Glutamatergic neuron (in vitro differentiated cells): Measurements from ENCODE around the gene ABCG1. TPM values are rescaled to one million over a fixed set of nuclear protein-coding genes. Genes with fewer than 3 reads are reported as not detected.

ENCODE experiments used
- DNase-seq: peaks from one replicate; pipeline ENCODE4 v3.0.0; 2022
- H3K27ac Mint-ChIP-seq: one replicate; pipeline ENCODE4 v1.8.0; 2020; ENCODE audit warnings: mild to moderate bottlenecking, mixed read lengths, inconsistent platforms; ENCODE audit not compliant: unreplicated experiment
- H3K27me3 Mint-ChIP-seq: one replicate; pipeline ENCODE4 v1.8.0; 2020; ENCODE audit warnings: mild to moderate bottlenecking, moderate library complexity, mixed read lengths, inconsistent platforms; ENCODE audit not compliant: unreplicated experiment
- H3K36me3 Mint-ChIP-seq: one replicate; pipeline ENCODE4 v1.8.0; 2020; ENCODE audit warnings: mild to moderate bottlenecking, mixed read lengths, inconsistent platforms; ENCODE audit not compliant: unreplicated experiment
- H3K4me1 Mint-ChIP-seq: one replicate; pipeline ENCODE4 v1.8.0; 2020; ENCODE audit warnings: mild to moderate bottlenecking, low read depth, mixed read lengths, inconsistent platforms; ENCODE audit not compliant: unreplicated experiment
- H3K4me3 Mint-ChIP-seq: one replicate; pipeline ENCODE4 v1.8.0; 2020; ENCODE audit warnings: mild to moderate bottlenecking, mixed read lengths, inconsistent platforms; ENCODE audit not compliant: unreplicated experiment
- H3K9me3 Mint-ChIP-seq: one replicate; pipeline ENCODE4 v1.8.0; 2020; ENCODE audit warnings: mild to moderate bottlenecking, moderate library complexity, mixed read lengths, inconsistent platforms; ENCODE audit not compliant: unreplicated experiment
- CTCF ChIP-seq: fragments of 200-600 bp; sonication (generic); IDR thresholded peaks from one replicate; pipeline ENCODE4 v1.5.0; 2021; ENCODE audit not compliant: partially characterized antibody, unreplicated experiment
- total RNA-seq: library from RNA; stranded (reverse); fragmentation: NEBNext Ultra II Directional; extraction: Animal tissue kit (Norgen Biotek cat#: 25700); gene quantifications from one replicate; pipeline ENCODE4 v1.2.1, GENCODE V29; 2021; ENCODE audit not compliant: unreplicated experiment

The ABCG1 gene
- total RNA-seq, 1 donor from 2014 or later, result 31.9 TPM

- TF ChIP-seq CTCF, result no peak
- peaks cover 5% of the 10 kb centered on the region for H3K9me3 Mint-ChIP-seq
- peaks cover 11% of the 10 kb centered on the region for H3K4me1 Mint-ChIP-seq
- H3K36me3 Mint-ChIP-seq, result no peaks in the 10 kb centered on the region
- no peak overlapping the region for H3K4me3 Mint-ChIP-seq
- DNase-seq, result no peak
- no peak overlapping the region for H3K27ac Mint-ChIP-seq
- peaks cover 2% of the 10 kb centered on the region for H3K27me3 Mint-ChIP-seq
Measured at GRCh38 chr21:42301371-42302075, 82.6 kb downstream of the ABCG1 start.

- Mint-ChIP-seq H3K36me3 (no peaks in the 10 kb centered on the region), H3K4me1 (peaks cover 17% of the 10 kb centered on the region), H3K4me3 (no peak overlapping the region), H3K9me3 (peaks cover 5% of the 10 kb centered on the region), H3K27me3 (peaks cover 6% of the 10 kb centered on the region), H3K27ac (no peak overlapping the region)
- no peak for TF ChIP-seq CTCF
- no peak for DNase-seq
Measured at GRCh38 chr21:42302076-42302650, 83.2 kb downstream of the ABCG1 start.

- no peak for TF ChIP-seq CTCF
- no peak for DNase-seq
- Mint-ChIP-seq H3K36me3 (no peaks in the 10 kb centered on the region), H3K9me3 (peaks cover 5% of the 10 kb centered on the region), H3K4me3 (no peak overlapping the region), H3K27ac (no peak overlapping the region), H3K27me3 (peaks cover 8% of the 10 kb centered on the region), H3K4me1 (peaks cover 23% of the 10 kb centered on the region)
Measured at GRCh38 chr21:42302794-42303193, 83.9 kb downstream of the ABCG1 start.

GRCh38 chr21:42303443-42303842, 84.5 kb downstream of the ABCG1 start:
- Mint-ChIP-seq H3K36me3 (no peaks in the 10 kb centered on the region), H3K27ac (no peak overlapping the region), H3K27me3 (peaks cover 8% of the 10 kb centered on the region), H3K4me3 (no peak overlapping the region), H3K4me1 (peaks cover 24% of the 10 kb centered on the region), H3K9me3 (peaks cover 5% of the 10 kb centered on the region)
- no peak for DNase-seq
- TF ChIP-seq CTCF, result no peak
